Uterus (tissue), 4 donors: ENCODE results near the gene FZD1. TPM values are rescaled to one million over a fixed set of nuclear protein-coding genes. Genes with fewer than 3 reads are reported as not detected.

Source experiments
- DNase-seq, 2 donors: peaks; one replicate each; pipeline ENCODE4 v3.0.0-alpha.2; 2019 to 2020
- H3K27ac ChIP-seq, 2 donors: fragments of 200-600 bp; sonication (generic); 1 replicate in 1 of 2; 2 replicates in 1 of 2; pipeline ENCODE4 v1.5.1; 2016 to 2018
- H3K27me3 ChIP-seq, 2 donors: fragments of 200-600 bp; sonication (generic); one replicate each; pipeline ENCODE4 v1.5.1; 2018 to 2019; ENCODE audit warnings: control low read depth in 1 of 2
- H3K36me3 ChIP-seq, 2 donors: fragments of 200-600 bp; sonication (generic); one replicate each; pipeline ENCODE4 v1.5.1; 2019; ENCODE audit warnings: control low read depth in 1 of 2
- H3K4me1 ChIP-seq, 2 donors: fragments of 200-600 bp; sonication (generic); one replicate each; pipeline ENCODE4 v1.5.1; 2018 to 2019; ENCODE audit warnings: control low read depth in 1 of 2
- H3K4me3 ChIP-seq, 2 donors: fragments of 200-600 bp; sonication (generic); 1 replicate in 1 of 2; 2 replicates in 1 of 2; pipeline ENCODE4 v1.5.1; 2018 to 2019; ENCODE audit warnings: mild to moderate bottlenecking in 1 of 2
- H3K9me3 ChIP-seq, 2 donors: fragments of 200-600 bp; sonication (generic); one replicate each; pipeline ENCODE4 v1.5.1; 2019; ENCODE audit warnings: control low read depth in 1 of 2
- POLR2A ChIP-seq, 2 donors: fragments of 450-650 bp; IDR thresholded peaks; one replicate each; pipeline ENCODE4 v1.6.1; 2016; ENCODE audit warnings: antibody characterized with exemption in 2 of 2, mild to moderate bottlenecking in 1 of 2, moderate library complexity in 1 of 2
- intact Hi-C: fragments of 100-400 bp; cut with DNase I; formaldehyde crosslinking; loops from one replicate; pipeline ENCODE4 v1.15.1; 2023; ENCODE audit warnings: low total_unique reads
- total RNA-seq, 4 donors: library from RNA; depleted of rRNA in 3 of 4; stranded (reverse); fragments of >200 nt in 3 of 4; gene quantifications; one replicate each; pipeline versions ENCODE4 v1.1.0 to v1.2.4, GENCODE V29; 2014 to 2023
- TF ChIP-seq, protein P1 (sequence below), 4 experiments: fragments of 200-600 bp in 2 of 4; fragments of 450-650 bp in 2 of 4; sonication (generic) in 2 of 4; IDR thresholded peaks; one replicate each; pipeline ENCODE4 v1.5.1; 2016 to 2019; ENCODE audit warnings: antibody characterized with exemption in 4 of 4, mild to moderate bottlenecking in 2 of 4, moderate library complexity in 1 of 4
- donor health status: DM: yes; HTN: yes; CAD: no.

FZD1 gene
- total RNA-seq, 4 donors from 2014 or later = 5.0 to 39.3 (median 10.2) TPM

GRCh38 chr7:91294639-91295220, 30.5 kb downstream of the FZD1 start:
- Histone ChIP-seq H3K36me3 (no peaks in the 10 kb centered on the region), H3K4me1 (no peaks in the 10 kb centered on the region), H3K27me3 (no peaks in the 10 kb centered on the region), H3K27ac (no peak overlapping the region), H3K4me3 (no peak overlapping the region), H3K9me3 (no peaks in the 10 kb centered on the region)
- DNase-seq = no peak
- TF ChIP-seq, protein P1, sequence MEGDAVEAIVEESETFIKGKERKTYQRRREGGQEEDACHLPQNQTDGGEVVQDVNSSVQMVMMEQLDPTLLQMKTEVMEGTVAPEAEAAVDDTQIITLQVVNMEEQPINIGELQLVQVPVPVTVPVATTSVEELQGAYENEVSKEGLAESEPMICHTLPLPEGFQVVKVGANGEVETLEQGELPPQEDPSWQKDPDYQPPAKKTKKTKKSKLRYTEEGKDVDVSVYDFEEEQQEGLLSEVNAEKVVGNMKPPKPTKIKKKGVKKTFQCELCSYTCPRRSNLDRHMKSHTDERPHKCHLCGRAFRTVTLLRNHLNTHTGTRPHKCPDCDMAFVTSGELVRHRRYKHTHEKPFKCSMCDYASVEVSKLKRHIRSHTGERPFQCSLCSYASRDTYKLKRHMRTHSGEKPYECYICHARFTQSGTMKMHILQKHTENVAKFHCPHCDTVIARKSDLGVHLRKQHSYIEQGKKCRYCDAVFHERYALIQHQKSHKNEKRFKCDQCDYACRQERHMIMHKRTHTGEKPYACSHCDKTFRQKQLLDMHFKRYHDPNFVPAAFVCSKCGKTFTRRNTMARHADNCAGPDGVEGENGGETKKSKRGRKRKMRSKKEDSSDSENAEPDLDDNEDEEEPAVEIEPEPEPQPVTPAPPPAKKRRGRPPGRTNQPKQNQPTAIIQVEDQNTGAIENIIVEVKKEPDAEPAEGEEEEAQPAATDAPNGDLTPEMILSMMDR (IDR thresholded peaks at IDR 0.05) = no peak
- TF ChIP-seq POLR2A (IDR thresholded peaks at IDR 0.05) = no peak
- intact Hi-C loops = no loop called here

DNA sequence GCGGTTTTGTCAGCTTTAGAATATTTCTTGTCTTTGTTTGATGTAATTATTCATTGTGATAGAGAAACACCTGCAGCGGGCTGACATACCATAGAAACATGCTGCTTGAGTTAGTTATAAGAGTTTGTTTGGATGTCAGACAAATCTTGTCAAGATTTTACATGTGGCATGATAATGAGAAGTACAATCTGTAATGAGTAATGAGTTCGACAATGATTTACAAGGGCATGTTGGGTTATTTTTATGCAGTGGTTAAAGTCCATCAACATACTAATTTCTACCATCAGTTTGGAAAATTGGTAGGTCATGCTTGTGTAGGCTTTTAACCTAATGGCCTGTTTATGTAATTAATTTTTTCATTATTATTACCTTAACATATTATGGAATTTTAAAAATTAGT, 31.3 kb downstream of the FZD1 start:
- Histone ChIP-seq H3K4me1 (no peaks in the 10 kb centered on the region), H3K27ac (no peak overlapping the region), H3K9me3 (no peaks in the 10 kb centered on the region), H3K4me3 (no peak overlapping the region), H3K27me3 (no peaks in the 10 kb centered on the region), H3K36me3 (no peaks in the 10 kb centered on the region)
- intact Hi-C loops = no loop called here
- no peak for DNase-seq
- TF ChIP-seq, protein P1 (IDR thresholded peaks at IDR 0.05) = no peak
- no peak for TF ChIP-seq POLR2A (IDR thresholded peaks at IDR 0.05)

DNA sequence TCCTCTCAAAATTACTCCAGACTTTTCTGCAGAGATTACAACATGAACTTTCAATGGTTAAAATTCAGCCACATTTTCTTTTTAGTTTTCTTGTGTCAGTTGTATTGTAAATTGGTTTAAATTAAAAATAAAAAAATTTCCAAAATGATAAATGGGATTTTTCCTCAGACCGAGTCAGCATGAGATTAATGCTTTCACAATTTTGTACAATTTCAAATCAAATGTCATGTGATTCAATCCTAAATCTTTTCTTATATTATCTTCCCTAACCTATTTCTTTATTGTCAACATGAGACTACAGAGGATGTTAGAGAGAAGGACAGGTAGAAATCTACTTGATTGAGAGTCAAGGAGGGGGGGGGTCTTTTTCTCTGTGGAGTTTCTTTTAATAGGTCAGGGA, 33.7 kb downstream of the FZD1 start:
- Histone ChIP-seq H3K4me1 (no peaks in the 10 kb centered on the region), H3K36me3 (no peaks in the 10 kb centered on the region), H3K27me3 (no peaks in the 10 kb centered on the region), H3K9me3 (no peaks in the 10 kb centered on the region), H3K27ac (no peak overlapping the region), H3K4me3 (no peak overlapping the region)
- intact Hi-C loops = no loop called here
- no peak for DNase-seq
- TF ChIP-seq POLR2A (IDR thresholded peaks at IDR 0.05) = no peak
- TF ChIP-seq, protein P1 (IDR thresholded peaks at IDR 0.05) = no peak

DNA sequence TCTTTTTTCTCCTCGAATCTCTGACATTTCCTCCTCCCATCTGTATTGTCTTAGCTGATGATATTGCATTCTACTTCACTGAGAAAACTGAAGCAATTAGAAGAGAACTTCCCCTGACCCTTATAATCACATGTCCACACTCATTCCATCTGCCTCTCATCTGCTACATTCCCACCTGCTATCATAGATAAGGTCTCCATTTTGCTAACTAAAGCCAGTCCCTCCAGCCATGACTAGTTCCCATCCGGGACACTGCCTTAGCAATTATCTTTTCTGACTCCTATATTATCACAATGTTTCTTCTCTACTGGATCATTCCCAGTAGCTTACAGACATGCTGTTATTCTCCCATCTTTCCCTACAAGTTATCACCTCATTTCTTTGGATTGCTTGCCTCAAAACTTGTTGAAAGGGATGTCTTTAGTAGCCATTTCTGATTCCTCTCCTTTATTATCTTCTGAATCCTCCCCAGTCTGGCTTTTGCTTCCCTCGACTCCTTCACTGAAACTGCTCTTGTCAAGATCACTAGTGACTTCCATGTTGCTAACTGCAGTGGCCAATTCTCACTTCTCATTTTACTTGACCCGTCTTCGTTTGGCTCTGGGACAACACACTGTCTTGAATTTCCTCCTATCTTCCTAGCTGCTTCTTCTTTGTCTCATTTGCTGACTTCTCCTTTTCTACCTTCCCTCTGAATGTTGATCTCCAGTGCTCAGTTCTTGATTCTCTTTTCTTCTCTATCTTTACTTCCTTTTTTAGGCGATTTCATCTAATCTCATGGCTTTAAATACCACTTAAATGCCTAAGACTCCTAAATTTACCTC, 35.9 kb downstream of the FZD1 start:
- Histone ChIP-seq H3K27ac (no peak overlapping the region), H3K4me3 (no peak overlapping the region), H3K9me3 (no peaks in the 10 kb centered on the region), H3K27me3 (no peaks in the 10 kb centered on the region), H3K4me1 (no peaks in the 10 kb centered on the region), H3K36me3 (no peaks in the 10 kb centered on the region)
- intact Hi-C loops = no loop called here
- no peak for DNase-seq
- TF ChIP-seq POLR2A (IDR thresholded peaks at IDR 0.05) = no peak
- TF ChIP-seq, protein P1 (IDR thresholded peaks at IDR 0.05) = no peak

- Histone ChIP-seq H3K4me1 (no peaks in the 10 kb centered on the region), H3K36me3 (no peaks in the 10 kb centered on the region), H3K27ac (no peak overlapping the region), H3K4me3 (no peak overlapping the region), H3K27me3 (no peaks in the 10 kb centered on the region), H3K9me3 (no peaks in the 10 kb centered on the region)
- no peak for TF ChIP-seq POLR2A (IDR thresholded peaks at IDR 0.05)
- TF ChIP-seq, protein P1 (IDR thresholded peaks at IDR 0.05) = no peak
- no peak for DNase-seq
- intact Hi-C loops = no loop called here
Observed at GRCh38 chr7:91302794-91303193, 38.6 kb downstream of the FZD1 start.
